HG03469 (cell line): ENCODE data around the gene ANAPC5.
A peak's percentile ranks its signal among the peaks of the same experiment; 100 is the strongest.
"Not testable (repeated sequence)": the region's sequence is repeated elsewhere in the genome, so short reads cannot be mapped to it uniquely, and the experiment has no call there.

ENCODE experiments used
- ATAC-seq: cut with Tn5 transposase; IDR thresholded peaks from one replicate; pipeline ENCODE4 v1.9.1; 2021; ENCODE audit warnings: mild to moderate bottlenecking, moderate library complexity, moderate number of reproducible peaks; ENCODE audit not compliant: unreplicated experiment

The ANAPC5 gene

DNA sequence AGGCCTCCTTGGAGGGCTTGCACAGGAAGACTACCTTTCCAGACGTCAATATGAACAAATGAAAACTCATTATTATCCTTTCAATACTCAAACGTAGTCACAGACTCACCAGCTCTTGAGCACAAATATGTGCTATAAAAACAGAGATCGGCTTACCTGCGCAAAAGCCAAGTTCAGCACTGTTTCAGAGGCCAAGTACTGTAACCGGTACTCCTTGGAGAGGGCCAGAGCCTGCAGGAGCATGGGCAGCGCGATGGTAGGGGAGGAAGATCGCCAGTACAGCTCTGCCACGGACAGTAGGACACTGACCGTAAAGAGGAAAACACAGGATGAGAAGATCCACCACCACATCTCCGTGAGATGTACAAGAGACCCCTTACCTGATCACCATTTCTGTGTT lies 34.1 kb downstream of the ANAPC5 start:
- no peak for ATAC-seq

DNA sequence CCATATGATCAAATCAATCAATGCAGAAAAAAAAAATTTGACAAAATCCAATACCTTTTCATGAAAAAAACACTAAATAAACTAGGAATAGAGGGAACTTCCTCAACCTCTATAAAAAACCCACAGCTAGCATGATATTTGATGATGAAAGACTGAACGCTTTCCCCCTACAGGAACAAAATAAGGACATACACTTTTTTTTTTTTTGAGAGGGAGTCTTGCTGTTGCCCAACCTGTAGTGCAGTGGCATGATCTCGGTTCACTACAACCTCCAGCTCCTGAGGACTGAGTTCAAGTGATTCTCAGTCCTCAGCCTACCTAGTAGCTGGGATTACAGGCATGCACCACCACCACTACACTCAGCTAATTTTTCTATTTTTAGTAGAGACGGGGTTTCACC lies 37.8 kb downstream of the ANAPC5 start:
- no peak for ATAC-seq

DNA sequence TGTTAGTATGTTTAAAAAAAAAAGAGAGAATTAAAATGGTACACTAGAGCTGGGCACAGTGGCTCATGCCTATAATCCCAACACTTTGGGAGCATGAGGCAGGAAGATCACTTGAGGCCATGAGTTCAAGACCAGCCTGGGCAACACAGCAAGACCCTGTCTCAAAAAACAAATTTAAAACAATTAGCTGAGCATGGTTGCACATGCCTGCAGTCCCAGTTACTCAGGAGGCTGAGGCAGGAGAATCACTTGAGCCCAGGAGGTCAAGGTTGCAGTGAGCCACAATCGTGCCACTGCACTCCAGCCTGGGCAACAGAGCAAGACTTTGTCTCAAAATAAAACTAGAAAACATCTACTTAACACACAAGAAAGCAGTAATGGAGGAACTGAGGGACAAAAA lies 42.0 kb downstream of the ANAPC5 start:
- ATAC-seq, result not testable (repeated sequence)

DNA sequence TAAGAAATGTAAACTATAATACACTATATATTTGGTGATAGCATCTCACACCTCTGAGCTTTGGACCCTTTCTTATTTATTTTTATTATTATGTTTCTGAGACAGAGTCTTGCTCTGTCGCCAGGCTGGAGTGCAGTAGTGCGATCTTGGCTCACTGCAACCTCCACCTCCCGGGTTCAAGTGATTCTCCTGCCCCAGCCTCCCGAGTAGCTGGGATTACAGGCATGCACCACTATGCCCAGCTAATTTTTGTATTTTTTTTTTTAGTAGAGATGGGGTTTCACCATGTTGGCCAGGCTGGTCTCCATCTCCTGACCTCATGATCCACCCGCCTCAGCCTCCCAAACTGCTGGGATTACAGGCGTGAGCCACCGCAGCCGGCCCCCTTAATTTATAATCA lies 44.8 kb downstream of the ANAPC5 start:
- not testable (repeated sequence) for ATAC-seq

DNA sequence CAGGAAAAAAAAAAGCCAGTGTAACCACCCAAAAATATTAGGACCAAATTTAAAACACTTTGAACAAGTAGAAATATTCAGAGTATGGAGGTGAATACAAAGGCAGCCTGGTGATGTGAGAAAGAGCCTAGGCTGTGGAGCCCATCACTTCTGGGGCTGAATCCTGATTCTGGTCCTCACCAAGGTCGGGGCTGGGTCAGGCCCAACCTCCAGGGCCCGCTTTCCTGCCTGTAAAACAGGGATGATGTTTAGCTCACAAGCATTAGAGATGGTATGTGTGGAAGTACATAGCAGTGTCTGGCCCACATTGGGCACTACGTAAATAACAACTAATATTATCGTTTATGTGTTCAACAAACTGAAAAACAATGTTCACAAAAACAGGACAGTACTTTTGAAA lies 47.9 kb downstream of the ANAPC5 start:
- ATAC-seq, result no peak

DNA sequence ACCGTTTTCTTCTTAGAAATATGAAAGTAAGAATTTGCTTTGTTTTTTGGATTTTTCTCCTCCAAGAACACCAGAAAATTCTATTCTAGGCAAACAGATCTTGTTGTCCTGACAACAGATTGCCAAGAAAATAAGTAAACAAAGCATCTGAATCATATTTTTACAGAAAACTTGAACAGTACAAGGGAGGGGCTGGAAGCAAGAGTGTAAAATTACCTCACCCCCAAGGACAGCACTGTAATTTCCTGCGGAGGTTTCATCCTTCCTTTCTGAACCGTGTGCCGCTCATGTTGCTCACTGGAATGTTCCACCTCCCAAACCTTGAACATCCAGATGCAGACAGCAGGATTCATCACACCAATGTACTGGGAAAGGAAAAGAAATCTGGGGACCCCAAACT lies 50.3 kb downstream of the ANAPC5 start:
- no peak for ATAC-seq

DNA sequence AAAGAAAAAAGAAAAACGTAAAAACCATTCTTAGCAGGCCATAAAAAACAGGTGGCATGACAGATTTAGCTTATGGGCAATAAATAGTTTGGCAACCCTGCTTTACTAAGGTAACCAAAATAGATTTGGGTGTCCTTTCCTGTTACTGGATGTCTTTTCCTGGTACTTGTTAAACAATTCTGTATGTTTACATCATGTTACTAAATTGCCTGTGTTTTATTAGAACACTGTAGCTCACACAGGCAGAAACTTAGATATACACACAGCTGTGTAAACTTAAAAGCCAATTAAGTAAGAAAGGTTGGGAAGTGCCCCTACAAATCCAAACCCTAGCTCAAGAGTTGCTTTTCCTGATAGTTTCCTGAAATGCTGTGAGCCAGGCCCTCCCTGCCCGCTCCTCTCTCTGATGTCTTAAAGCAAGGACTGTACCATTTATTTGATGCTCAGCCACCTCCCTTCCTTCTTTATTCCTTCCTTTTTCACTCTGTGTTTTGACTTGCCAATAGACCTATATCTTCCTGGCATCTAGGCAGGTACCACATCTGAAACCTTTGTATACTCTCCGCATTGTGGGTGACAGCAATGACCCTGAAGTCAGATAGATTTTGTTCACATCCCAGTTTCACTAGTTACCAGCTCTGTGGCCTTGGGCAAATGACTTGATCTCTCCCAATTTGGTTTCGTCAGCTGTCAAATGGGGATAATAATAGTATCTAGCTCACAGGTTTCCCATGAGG lies 52.0 kb downstream of the ANAPC5 start:
- no peak for ATAC-seq

DNA sequence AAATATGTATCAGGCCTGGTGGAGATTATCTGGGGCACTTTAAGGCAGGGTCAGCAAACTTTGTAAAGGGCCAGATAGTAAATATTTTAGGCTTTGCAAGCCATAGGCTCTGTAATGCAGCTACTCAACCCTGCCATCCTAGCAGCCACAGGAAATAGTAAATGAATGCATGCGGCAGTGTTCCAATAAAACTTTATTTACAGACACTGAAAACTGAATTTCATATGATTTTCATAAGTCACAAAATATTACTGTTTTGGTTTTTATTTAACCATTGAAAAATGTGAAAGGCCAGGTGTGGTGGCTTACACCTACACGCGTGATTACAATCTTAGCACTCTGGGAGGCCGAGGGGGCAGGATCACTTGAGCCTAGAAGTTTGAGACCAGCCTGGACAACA lies 52.5 kb downstream of the ANAPC5 start:
- ATAC-seq, result no peak

DNA sequence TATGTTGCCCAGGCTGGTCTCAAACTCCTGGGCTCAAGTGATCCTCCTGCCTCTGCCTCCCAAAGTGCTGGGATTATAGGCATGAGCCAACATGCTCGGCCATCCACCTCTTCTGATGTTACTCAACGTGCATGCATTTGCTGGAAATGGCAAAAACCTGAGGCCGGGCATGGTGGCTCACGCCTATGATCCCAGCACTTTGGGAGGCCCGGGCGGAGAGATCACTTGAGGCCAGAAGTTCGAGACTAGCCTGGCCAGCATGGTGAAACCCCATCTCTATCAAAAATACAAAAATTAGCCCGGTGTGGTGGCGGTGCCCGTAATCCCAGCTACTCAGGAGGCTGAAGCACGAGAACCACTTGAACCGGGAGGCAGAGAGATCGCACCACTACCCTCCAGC lies 53.8 kb downstream of the ANAPC5 start:
- not testable (repeated sequence) for ATAC-seq

DNA sequence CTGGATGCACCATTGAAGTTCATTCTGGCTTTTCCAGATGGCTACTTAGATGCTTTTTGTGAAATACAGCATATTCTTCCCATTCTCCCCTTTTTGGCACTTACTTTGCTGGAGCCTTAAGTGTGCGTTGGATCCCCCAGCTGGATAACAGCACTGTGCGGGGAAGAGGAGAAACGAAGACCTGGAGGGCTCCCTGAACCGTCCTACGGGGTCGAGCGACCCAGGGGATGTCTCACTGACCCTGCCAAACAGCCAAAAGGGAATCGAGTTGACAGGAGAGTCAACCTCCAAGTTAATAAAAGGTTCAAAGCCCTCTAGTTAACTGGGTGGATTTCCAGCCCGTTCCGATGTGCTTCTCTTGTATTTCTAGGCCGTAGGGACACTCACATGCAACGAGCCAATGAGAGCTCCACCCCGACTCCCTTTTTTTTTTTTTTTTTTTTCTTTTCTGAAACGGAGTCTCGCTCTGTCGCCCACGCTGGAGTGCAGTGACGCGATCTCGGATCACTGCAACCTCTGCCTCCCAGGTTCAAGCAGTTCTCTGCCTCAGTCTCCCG lies 54.7 kb downstream of the ANAPC5 start:
- no peak for ATAC-seq

DNA sequence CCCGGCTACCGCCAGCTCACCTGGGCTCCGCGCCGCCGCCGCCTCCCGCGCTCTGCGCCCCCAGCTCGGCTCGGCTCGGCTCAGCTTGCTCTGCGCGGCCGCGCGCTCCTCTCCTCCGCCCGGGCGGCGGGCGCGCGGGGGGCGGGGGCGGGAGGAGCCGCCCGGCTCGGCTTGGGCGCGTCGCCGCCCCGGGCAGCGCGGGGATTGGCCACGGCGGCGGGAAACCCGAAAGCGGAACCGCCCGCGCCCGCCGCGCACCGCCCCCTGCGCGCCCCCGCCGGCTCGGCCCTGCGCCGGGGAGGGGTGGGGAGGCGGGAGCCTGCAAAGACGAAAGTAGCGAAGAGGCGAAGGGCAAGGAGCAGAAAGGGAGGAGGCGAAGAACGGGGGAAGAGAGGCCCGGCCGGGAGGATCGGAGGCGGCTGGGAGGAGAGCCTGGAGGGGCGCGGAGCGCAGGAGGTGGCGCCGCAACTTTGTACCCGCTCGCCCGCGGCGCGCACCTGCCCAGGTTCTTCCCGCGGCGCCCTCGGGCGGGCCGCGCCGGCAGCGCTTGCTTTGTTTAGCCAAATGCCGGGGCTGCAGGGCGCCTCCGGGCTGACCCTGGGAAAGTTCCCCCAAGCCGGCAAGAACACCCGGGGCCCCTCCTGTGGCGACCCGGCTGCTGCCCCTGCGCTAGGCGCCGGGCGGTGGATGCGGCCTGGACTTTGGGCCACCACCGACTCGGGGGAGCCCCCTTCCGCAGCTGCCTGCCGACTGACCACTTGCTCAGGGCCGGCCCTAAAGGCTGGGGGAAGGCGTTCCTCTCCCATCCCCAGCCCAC lies 55.4 kb downstream of the ANAPC5 start, which contains the start of gene CAMKK2:
TSS of gene CAMKK2 (minus strand) at position 92 of the 817 bp plus-strand sequence. CDS start 22,183 bp downstream, outside the sequence.
- peak; percentile 41 for ATAC-seq

DNA sequence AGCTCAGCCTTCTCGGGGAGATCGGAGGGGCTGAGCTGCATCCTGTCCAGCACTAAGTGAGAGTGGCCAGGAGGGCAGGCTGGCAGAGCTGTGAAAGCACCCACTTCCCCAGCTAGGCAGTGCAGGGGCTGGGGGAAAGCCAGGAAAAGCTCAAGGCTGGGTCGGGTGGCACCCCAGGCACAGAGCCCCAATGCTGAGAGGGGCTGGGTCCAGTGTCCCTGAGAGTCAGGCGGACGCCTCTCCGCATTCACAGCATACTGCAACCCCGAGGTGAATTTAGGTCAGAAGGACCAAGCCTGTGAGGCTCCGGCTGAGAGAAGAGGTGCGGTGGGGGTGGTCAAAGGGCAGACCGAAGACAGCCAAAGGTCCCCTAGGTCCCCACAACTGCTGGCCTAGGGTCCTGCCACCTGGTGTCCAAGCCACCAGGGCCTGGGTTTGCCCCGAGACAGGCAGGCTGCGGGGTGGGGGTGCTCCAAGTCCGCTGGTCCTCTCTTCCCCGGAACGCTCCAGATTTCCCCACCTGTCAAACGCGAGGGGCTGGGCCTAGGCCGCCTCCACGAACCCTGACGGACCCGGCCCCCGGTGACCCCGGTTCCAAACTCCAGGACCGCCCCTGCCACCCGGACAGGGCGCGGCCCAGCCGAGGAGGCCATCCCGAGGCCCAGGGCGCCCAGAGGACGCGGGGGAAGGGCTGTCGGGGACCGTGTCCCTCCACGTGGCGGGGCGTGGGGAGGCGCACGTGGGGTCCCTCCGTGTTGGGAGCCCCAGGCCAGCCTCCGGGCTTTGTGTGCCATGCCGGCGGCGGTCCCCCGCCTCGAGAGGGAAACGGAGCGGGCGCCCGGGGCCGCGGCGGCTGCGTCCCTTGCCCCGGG lies 56.2 kb downstream of the ANAPC5 start:
- ATAC-seq, result peak; percentile 19

DNA sequence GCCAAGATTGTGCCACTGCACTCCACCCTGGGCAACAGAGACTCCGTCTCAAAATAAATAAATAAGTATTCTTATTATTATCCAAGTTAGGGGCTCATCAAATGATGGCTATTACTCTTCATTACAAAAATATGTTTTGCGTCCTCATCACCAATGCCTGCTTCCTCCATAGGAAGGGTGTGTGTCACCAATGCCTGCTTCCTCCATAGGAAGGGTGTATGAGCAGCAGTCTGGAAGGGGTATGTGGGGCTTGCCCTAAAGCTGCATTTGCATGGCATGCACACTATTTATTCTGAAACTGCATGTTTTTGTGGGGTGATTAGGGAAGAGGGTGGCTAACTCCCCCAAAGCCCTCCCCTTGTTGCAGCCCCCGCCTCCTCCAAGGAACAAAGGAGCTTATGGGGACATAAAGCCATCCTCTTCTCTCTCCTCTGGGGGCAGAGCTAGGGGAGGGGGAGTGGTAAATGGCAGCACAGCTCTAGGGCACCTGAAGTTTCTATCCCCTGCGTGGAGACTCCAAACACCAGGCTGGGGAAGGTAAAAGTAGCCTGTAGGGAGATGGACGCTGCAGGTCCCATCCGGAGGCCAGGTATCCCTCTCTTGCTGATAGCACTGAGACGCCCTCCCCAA lies 57.0 kb downstream of the ANAPC5 start:
- no peak for ATAC-seq

DNA sequence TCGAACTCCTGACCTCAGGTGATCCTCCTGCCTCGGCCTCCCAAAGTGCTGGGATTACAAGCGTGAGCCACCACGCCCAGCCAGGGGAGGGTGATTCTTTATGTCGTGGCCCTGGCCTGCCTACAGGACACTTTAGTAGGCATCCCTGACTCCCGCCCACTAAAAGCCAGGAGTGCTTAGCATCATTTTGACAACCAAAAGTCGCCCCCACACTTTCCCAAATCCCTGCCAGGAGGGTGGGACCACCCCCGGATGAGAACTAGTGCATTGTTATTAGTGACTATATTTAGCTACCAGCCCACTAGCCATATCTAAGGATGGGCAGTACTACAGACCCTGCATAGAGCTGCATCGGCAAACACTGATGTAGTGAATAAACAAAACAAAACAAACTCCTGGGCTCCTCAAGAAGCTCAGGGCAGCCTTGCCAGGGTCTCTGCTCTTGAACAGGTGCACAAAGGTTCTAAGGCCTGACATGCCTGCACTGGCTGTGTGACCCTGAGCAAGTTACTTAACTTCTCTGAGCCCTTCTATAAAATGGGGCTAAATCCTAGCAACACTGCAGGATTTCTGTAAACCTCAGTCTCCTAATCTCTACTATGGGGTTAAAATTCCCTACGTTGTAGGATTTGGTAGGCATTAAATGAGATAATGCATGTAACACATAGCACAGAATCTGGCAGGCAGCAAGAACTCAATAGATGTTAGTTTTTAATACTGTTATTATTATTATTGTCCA lies 57.9 kb downstream of the ANAPC5 start:
- ATAC-seq, result no peak

DNA sequence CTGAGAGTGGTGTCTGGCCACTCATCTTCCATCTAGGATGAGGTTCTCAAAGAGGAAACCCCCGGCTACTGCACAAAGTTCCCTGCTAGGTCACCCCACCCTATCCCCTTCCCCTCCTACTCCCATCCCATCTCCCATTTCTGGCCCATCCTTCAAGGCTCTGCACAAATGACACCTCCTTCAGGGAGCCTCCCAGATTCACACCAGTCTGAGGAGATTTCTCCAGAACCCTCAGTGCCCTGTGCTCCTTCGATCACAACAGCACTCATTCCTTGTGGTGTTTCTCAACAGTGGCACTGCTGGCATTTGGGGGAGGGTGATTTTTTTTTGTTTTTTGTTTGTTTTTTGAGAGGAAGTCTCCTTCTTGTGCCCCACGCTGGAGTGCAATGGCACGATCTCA lies 58.6 kb downstream of the ANAPC5 start:
- ATAC-seq, result no peak

DNA sequence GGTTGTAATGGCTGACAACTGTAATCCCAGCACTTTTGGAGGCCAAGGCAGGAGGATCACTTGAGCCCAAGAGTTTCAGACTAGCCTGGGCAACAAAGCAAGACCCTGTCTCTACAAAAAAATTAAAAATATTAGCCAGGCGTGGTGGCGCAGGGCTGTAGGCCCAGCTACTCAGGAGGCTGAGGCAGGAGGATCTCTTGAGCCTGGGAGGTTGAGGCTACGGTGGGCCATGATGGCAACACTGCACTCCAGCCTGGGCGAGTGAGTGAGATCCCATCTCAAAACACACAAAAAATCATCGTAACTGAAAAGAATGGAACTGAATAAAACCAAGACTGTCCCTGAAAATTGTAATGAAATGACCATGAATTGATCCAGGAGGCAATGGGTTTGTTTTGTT lies 61.8 kb downstream of the ANAPC5 start:
- no peak for ATAC-seq

DNA sequence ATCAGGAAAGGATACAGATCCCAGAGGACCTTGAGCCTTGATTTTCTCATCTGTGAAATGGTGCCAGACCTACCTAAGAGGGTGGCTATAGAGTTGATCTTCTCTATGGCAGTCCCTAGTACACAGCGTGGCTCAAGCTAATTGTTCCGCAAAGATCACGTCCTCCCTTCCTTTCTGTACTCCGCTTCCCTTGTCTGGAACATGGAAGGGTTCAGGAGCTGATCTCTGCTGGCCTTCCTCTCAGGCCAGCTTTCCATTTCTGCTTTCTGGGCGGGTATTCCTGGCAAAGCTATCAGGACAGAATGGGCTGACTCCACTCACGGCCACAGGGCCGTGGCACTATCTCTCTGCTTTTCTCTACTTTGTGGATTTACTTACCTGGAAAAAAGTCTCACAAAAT lies 62.2 kb downstream of the ANAPC5 start:
- no peak for ATAC-seq

DNA sequence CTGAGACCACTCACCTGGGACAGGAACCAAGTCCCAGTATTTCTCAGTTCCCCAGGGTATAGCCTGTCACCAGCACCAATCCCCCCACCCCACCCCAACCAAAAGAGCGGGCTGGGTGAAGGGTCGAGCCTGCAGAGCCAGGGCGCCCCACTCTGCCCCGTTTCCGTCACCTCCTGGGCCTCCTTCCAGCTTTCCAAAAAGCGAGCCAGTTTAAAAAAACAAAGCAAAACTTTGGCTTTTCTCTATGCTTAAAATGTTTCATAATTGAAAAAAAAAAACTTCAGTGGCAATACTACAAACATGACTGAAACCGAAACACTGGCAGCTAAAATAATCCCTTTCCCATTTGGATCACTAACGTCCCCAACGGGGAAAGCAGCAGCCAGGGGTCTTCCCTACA lies 63.2 kb downstream of the ANAPC5 start:
- ATAC-seq, result no peak

DNA sequence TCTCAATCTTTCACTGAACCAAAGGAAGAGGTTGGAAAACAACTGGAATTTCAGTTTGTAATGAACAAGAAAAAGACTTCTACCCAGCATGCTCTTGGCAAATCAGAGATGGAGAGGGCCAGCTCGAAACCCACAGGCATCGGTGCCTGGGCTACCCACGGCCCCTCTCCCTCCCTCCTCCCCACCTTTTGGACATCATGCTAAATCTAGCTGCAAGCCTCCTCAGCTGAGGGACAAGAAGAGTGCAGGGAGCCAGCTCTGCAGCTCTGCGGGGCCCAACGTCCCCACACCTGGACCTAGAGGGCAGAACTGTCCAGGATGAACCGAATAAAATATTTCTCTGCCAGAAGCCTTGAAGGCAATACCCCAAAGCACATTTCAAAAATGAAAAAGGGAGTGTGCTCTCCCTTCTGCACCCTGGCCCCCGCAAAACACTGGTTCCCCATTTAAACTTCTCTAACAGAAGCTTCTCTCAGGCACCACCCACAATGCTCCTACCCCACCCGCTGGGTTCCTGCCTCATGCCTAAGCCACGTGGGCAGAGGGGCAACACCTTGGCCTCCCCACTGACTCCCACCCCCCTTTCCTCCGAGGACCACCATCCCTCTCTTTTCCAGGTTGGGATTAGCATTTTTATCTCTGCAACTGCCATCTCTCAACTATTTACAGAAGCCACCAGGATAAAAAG lies 63.9 kb downstream of the ANAPC5 start:
- ATAC-seq, result no peak
